ENCODE data around the gene COL4A3.

GRCh38 chr2:227317834-227318233 is 153.4 kb downstream of the COL4A3 start:
- no peak for TF ChIP-seq EZH2phosphoT487 (IDR thresholded peaks at IDR 0.05; ENCODE audit: insufficient read depth, low read depth)
- no peak for TF ChIP-seq EZH2 (IDR thresholded peaks at IDR 0.05; ENCODE audit: insufficient read depth, poor library complexity, severe bottlenecking)
